ENCODE measurements around the gene PUM1.

GRCh38 chr1:31022259-31022658 is 43.3 kb downstream of the PUM1 start:
- TF ChIP-seq CTCF (IDR thresholded peaks at IDR 0.05; ENCODE audit: low read depth, low read length, missing input control), result no peak
- no peak for TF ChIP-seq RXRA (IDR thresholded peaks at IDR 0.05)
